Coronary artery (tissue), 2 donors: ENCODE measurements around the gene TLE4.

Experiments used
- DNase-seq: peaks from one replicate; pipeline ENCODE4 v3.0.0-alpha.2; 2017; ENCODE audit warnings: low spot score
- H3K27ac ChIP-seq, 2 donors: fragments of 200-600 bp; sonication (generic); one replicate each; pipeline ENCODE4 v1.5.1; 2016 to 2019
- H3K4me3 ChIP-seq: fragments of 200-600 bp; sonication (generic); 2 replicates; pipeline ENCODE4 v1.5.1; 2016; ENCODE audit warnings: mild to moderate bottlenecking, moderate library complexity
- TF ChIP-seq, protein P1 (sequence below): fragments of 200-600 bp; sonication (generic); IDR thresholded peaks from one replicate; pipeline ENCODE4 v1.5.1; 2019; ENCODE audit warnings: antibody characterized with exemption

TLE4 gene

DNA sequence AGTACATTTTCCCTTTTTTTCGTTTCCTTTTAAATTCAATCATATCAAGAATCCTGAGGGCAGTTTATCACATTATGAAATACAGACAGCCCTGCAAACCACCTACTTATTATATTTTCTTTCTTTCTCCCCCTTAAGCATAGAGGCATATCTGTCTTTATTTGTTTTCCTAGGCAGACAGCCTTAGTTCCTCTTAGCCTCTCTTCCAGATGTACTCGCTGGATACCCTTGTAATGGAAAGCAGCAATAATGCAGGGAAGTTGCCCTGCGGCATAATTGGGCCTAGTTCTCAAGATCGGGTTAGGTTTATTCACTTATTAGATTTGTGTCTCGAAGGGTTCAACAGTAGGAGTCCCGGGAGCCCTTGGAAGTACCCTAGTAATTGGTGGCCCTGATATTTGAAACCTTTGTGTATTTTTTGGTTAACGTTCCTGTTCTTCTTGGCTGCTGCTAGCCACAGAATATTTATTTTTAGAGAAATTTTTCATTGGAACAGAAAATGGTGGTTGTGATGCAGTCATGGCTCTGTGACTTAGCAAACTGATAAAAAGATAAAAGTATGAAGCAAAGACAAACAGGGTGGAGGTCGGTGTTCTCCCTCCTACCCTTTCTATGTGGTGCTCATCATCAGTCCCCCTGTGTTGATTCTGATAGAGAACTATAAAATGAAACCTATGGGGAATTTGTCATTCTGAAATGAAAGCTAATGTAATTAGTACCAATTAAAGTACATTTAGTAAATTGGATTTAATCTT, 6.4 kb downstream of the TLE4 start:
- peak overlapping the region; percentile 38 to 58 for H3K27ac ChIP-seq
- H3K4me3 ChIP-seq, result peak overlapping the region; percentile 51
- TF ChIP-seq, protein P1, sequence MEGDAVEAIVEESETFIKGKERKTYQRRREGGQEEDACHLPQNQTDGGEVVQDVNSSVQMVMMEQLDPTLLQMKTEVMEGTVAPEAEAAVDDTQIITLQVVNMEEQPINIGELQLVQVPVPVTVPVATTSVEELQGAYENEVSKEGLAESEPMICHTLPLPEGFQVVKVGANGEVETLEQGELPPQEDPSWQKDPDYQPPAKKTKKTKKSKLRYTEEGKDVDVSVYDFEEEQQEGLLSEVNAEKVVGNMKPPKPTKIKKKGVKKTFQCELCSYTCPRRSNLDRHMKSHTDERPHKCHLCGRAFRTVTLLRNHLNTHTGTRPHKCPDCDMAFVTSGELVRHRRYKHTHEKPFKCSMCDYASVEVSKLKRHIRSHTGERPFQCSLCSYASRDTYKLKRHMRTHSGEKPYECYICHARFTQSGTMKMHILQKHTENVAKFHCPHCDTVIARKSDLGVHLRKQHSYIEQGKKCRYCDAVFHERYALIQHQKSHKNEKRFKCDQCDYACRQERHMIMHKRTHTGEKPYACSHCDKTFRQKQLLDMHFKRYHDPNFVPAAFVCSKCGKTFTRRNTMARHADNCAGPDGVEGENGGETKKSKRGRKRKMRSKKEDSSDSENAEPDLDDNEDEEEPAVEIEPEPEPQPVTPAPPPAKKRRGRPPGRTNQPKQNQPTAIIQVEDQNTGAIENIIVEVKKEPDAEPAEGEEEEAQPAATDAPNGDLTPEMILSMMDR, result no peak
- DNase-seq, result no peak

DNA sequence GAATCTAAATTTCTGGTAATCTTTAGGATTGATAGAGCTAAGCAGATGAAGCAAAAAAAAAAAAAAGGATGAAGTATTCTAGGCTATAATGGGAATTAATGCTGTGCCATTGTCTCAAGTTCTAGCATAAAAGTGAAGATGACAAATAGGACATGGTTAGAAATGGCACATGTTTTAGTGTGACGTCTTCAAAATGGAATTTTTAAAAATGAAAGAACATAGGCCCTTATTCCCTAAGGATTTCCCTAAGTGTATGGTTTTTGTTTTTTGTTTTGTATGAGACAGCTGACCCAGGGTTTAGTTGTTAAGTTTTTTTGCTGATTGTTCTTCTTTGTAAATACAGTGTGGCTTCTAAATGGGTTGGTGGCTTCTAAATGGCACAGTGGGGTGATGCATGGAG, 7.1 kb downstream of the TLE4 start:
- Histone ChIP-seq H3K4me3 (no peak overlapping the region), H3K27ac (no peak overlapping the region)
- DNase-seq, result no peak
- TF ChIP-seq, protein P1, result no peak

DNA sequence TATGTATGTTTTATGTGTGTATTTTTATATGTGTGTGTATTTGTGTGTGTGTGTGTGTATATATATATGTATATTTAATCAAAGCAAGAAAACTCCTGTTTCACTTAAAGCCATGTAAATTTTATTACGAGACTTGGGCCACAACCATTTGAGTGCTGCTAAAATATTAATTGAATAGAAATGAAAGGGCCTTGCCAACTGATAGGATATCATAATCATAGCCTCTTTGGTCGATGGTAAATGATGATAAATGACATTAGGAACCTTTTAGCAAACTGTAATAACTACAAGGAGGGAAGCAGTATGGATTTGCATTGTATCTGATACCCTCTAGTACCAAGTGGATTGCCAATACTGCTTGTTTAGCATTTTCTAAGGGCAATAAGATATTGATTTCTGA, 7.9 kb downstream of the TLE4 start:
- TF ChIP-seq, protein P1, result no peak
- DNase-seq, result no peak
- Histone ChIP-seq H3K27ac (no peak overlapping the region), H3K4me3 (no peak overlapping the region)

DNA sequence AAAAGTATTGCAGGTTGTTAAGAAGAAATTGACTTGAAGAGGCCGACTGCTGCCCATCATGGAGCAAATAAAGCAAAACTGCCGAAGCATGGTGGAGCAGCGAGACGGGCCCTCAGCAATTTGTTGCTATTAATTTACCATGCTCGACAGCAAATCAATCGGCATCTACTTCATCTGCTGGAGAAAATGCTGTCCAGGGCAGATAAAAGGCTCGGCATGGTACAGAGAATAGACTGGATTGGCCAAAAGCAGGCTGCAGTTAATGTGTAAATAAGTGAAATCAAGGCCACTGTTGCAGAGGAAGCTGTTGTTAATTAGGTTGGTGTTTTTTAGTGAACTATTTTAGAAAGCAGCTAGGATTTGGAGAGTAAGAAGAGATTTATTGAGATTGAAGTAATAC, 8.3 kb downstream of the TLE4 start:
- no peak overlapping the region for H3K4me3 ChIP-seq
- TF ChIP-seq, protein P1, result no peak
- H3K27ac ChIP-seq, result no peak overlapping the region
- no peak for DNase-seq

DNA sequence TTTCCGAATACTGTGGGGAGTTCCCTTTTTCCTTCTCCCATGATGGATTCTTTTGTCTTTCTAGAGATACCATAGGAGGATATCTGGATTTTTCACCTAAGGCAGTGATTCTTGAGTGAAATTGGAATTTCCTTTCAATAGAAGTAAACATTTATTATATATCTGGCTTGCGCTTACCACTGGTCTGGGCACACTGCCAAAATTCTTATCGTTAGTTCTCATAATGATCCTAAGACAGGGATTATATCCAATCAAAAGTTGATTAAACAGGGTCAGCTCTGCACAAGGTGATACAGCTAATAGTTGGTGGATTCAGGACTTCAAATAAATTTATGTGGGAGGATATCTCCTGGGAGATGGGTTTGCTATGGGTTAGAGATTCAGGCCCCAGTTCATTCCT, 9.6 kb downstream of the TLE4 start:
- no peak overlapping the region for H3K27ac ChIP-seq
- TF ChIP-seq, protein P1, result no peak
- H3K4me3 ChIP-seq, result no peak overlapping the region
- DNase-seq, result no peak

DNA sequence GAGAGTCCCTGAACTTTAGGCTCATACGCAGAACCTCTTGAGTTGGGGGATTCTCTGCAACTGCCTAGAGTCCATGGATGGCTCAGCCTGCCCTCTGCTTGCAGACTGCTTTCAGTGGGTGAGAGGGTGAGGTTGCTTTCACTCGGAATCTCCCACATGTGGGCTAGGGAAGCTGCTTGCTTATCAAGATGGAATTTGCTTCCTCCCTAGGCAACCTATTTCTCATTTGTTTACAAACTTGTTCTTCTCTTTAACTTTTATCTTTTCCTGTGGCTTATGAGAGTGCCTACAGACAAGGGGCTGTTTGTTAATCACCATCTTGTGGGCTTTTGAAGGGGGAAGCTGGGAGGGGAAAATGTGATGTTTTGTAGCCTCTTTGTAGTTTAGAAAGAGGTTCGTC, 10.0 kb downstream of the TLE4 start:
- TF ChIP-seq, protein P1, result no peak
- no peak overlapping the region for H3K27ac ChIP-seq
- no peak overlapping the region for H3K4me3 ChIP-seq
- DNase-seq, result no peak

DNA sequence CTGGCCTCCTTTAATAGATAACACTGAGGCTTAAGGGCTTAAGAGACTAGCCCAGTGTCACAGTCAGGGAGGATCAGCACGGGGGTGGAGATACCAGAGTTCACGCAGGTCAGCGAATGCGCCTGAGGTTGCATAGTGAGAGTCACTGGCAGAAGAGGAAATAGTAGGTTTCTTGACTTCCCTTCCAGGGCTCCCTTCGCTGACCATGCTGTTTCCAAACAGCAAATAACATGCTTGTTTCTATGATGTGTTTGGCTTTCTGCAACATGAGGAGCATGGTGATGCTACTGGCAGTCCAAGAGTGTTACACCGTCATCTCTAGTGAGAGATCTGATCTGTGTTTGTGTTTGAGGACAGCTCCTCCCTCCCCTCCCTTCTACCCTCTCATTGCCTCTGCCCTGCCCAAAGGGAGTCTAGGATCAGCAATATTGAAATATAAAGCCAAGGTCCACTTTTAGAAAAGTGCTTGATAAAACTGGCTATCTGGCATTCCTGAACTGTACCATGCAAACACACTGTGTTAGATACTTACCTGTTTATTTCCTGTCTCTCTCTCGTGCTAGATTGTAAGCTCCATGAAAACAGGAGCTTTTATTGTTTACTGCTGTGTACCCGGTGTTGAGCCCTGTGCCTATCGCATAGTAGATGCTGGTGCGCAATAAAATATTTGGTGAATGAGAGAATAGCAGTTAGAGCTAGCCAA, 12.3 kb downstream of the TLE4 start:
- no peak for DNase-seq
- no peak overlapping the region for H3K4me3 ChIP-seq
- TF ChIP-seq, protein P1, result no peak
- H3K27ac ChIP-seq, result peak overlapping the region in 1 of 2 donors; percentile 6
